HepG2 (cell line): ENCODE results near the gene METTL26. TPM values are rescaled to one million over a fixed set of nuclear protein-coding genes. Genes with fewer than 3 reads are reported as not detected.

ENCODE experiments used
- BCL6 ChIP-seq: IDR thresholded peaks from 2 replicates; pipeline ENCODE4 v1.6.1; 2016; ENCODE audit warnings: missing genetic modification reagents, missing compliant biosample characterization
- DZIP1 ChIP-seq: sonication (generic); formaldehyde crosslinking; IDR thresholded peaks from 2 replicates; pipeline ENCODE4 v1.5.0; 2020; ENCODE audit warnings: mild to moderate bottlenecking, missing genetic modification reagents
- FOXK1 ChIP-seq: sonication (generic); formaldehyde crosslinking; IDR thresholded peaks from 2 replicates; pipeline ENCODE4 v1.4.0; 2020; ENCODE audit warnings: low read depth, missing genetic modification reagents, borderline replicate concordance
- HDAC1 ChIP-seq: sonication (generic); formaldehyde crosslinking; IDR thresholded peaks from 2 replicates; pipeline ENCODE4 v1.5.1; 2020; ENCODE audit warnings: mild to moderate bottlenecking, missing genetic modification reagents
- HMGXB4 ChIP-seq, 2 experiments: sonication (generic) in 1 of 2; formaldehyde crosslinking in 1 of 2; IDR thresholded peaks; 2 replicates each; pipeline versions ENCODE4 v1.4.0 to v1.6.1; 2018 to 2020; ENCODE audit warnings: missing genetic modification reagents in 2 of 2, borderline replicate concordance in 1 of 2, low read depth in 1 of 2, mild to moderate bottlenecking in 1 of 2, missing biosample characterization in 1 of 2
- HNRNPLL ChIP-seq: fragments of 200-400 bp; formaldehyde crosslinking; IDR thresholded peaks from 2 replicates; pipeline ENCODE4 v1.6.1; 2017; ENCODE audit warnings: mild to moderate bottlenecking, low read depth, low read length; ENCODE audit not compliant: poor library complexity, severe bottlenecking
- MTERF4 ChIP-seq: sonication (generic); formaldehyde crosslinking; IDR thresholded peaks from 2 replicates; pipeline ENCODE4 v1.8.0; 2023; ENCODE audit warnings: mild to moderate bottlenecking, missing genetic modification reagents
- RORA ChIP-seq: sonication (generic); formaldehyde crosslinking; IDR thresholded peaks from 2 replicates; pipeline ENCODE4 v1.5.0; 2020; ENCODE audit warnings: mild to moderate bottlenecking, missing genetic modification reagents, moderate library complexity
- SIN3A ChIP-seq: IDR thresholded peaks from 2 replicates; pipeline ENCODE4 v1.6.1; 2011; ENCODE audit warnings: low read depth, mild to moderate bottlenecking, control low read depth, low read length, borderline replicate concordance
- SIN3B ChIP-seq: fragments of 150-350 bp; IDR thresholded peaks from 2 replicates; pipeline ENCODE4 v1.6.1; 2014; ENCODE audit warnings: low read length
- SMYD3 ChIP-seq: sonication (generic); formaldehyde crosslinking; IDR thresholded peaks from 2 replicates; pipeline ENCODE4 v1.8.1; 2023; ENCODE audit warnings: mild to moderate bottlenecking, missing genetic modification reagents
- SYNCRIP ChIP-seq: fragments of 200-400 bp; formaldehyde crosslinking; IDR thresholded peaks from 2 replicates; pipeline ENCODE4 v1.6.1; 2018; ENCODE audit warnings: mild to moderate bottlenecking, low read depth, low read length; ENCODE audit not compliant: insufficient read depth
- TFAP4 ChIP-seq: sonication (generic); IDR thresholded peaks from 2 replicates; pipeline ENCODE4 v1.6.1; 2016; ENCODE audit warnings: low read depth, borderline replicate concordance
- THAP11 ChIP-seq: IDR thresholded peaks from 2 replicates; pipeline ENCODE4 v1.6.1; 2016; ENCODE audit warnings: missing biosample characterization, missing genetic modification reagents
- U2AF1 ChIP-seq: fragments of 200-400 bp; formaldehyde crosslinking; optimal IDR thresholded peaks from 2 replicates; pipeline ENCODE3; 2017; ENCODE audit warnings: mild to moderate bottlenecking, low read depth, low read length
- ZFP91 ChIP-seq: sonication (generic); formaldehyde crosslinking; IDR thresholded peaks from 2 replicates; pipeline ENCODE4 v1.9.0; 2022; ENCODE audit warnings: missing genetic modification reagents, mild to moderate bottlenecking, borderline replicate concordance
- ZNF329 ChIP-seq: sonication (generic); formaldehyde crosslinking; IDR thresholded peaks from 2 replicates; pipeline ENCODE4 v1.9.0; 2021; ENCODE audit warnings: low read depth, mild to moderate bottlenecking, missing genetic modification reagents
- ZNF414 ChIP-seq: sonication (generic); formaldehyde crosslinking; IDR thresholded peaks from 2 replicates; pipeline ENCODE4 v1.5.0; 2020; ENCODE audit warnings: missing genetic modification reagents
- ZSCAN20 ChIP-seq: sonication (generic); formaldehyde crosslinking; IDR thresholded peaks from 2 replicates; pipeline ENCODE4 v1.4.0; 2020; ENCODE audit warnings: missing genetic modification reagents, mild to moderate bottlenecking, borderline replicate concordance
- ZSCAN29 ChIP-seq: sonication (generic); formaldehyde crosslinking; conservative IDR thresholded peaks from 2 replicates; pipeline ENCODE4 v1.4.0; 2020; ENCODE audit warnings: mild to moderate bottlenecking, missing genetic modification reagents
- polyA plus RNA-seq, 8 experiments: library from polyadenylated mRNA; depleted of rRNA in 3 of 8; stranded (reverse) in 7 of 8; unstranded in 1 of 8; fragments of >200 nt; fragmentation: Illumina TruSeq in 4 of 8; extraction: Trizol in 4 of 8; gene quantifications; 2 replicates each; pipeline versions ENCODE4 v1.2.1 to v1.2.3, GENCODE V29; 2011 to 2016; ENCODE audit warnings: low read depth in 4 of 8, missing spikeins in 1 of 8, mixed read lengths in 1 of 8; ENCODE audit not compliant: insufficient read depth in 1 of 8
- total RNA-seq, 5 experiments: library from RNA; depleted of rRNA; stranded (reverse); fragments of >200 nt; fragmentation: Illumina TruSeq; extraction: Trizol; gene quantifications; 2 replicates each; pipeline ENCODE4 v1.2.3, GENCODE V29; 2016; ENCODE audit warnings: low read depth in 1 of 5

Gene METTL26
- total and polyA plus RNA-seq, 2 of the 13 experiments (the other 11 are each of a cell fraction or from before 2014, with no cell fraction given): 65.5 to 70.1 TPM

- peak; percentile 22 to 80; a peak in 2 of 4 replicates for TF ChIP-seq HMGXB4 (CRISPR knock-in tag; IDR thresholded peaks at IDR 0.05; ENCODE audit: borderline replicate concordance in 1 of 2, low read depth in 1 of 2)
- TF ChIP-seq U2AF1: no peak
- TF ChIP-seq ZSCAN20 (CRISPR knock-in tag): no peak
- no peak for TF ChIP-seq MTERF4 (CRISPR knock-in tag)
- TF ChIP-seq ZNF329: no peak
- no peak; the same call in 1 of the 2 replicates for TF ChIP-seq SIN3A
- TF ChIP-seq ZSCAN29 (CRISPR knock-in tag): peak; percentile 61; the same call in 1 of the 2 replicates
- TF ChIP-seq HNRNPLL: peak; percentile 27
- TF ChIP-seq SMYD3: no peak
- TF ChIP-seq ZFP91 (CRISPR knock-in tag): peak; percentile 82; the same call in 1 of the 2 replicates
- 0 out of 2 replicates have a peak, but pooled peaks have one; percentile 30 for TF ChIP-seq FOXK1
- TF ChIP-seq THAP11 (CRISPR knock-in tag): peak; percentile 58
- no peak for TF ChIP-seq SYNCRIP
- peak; percentile 79 for TF ChIP-seq HDAC1 (CRISPR knock-in tag)
- TF ChIP-seq TFAP4: no peak
- no peak for TF ChIP-seq RORA
- no peak for TF ChIP-seq BCL6 (CRISPR knock-in tag)
- no peak for TF ChIP-seq SIN3B
- no peak for TF ChIP-seq DZIP1
- no peak for TF ChIP-seq ZNF414 (CRISPR knock-in tag)
Measured at GRCh38 chr16:630815-631405, 5.2 kb downstream of the METTL26 start, which contains the start of gene WFIKKN1 (continued).
